GM23338 (cell line): Measurements from ENCODE around the gene TXNL4B. TPM values are rescaled to one million over a fixed set of nuclear protein-coding genes. Genes with fewer than 3 reads are reported as not detected.

Source experiments
- ATAC-seq: fragments of 200-7000 bp; cut with Tn5 transposase; 3 replicates; pipeline ENCODE4 v1.9.1; 2020
- DNase-seq: peaks from one replicate; pipeline ENCODE4 v3.0.0-alpha.2; 2015; ENCODE audit warnings: low spot score
- H2AFZ ChIP-seq: fragments of 200-600 bp; sonication (generic); 2 replicates; pipeline ENCODE4 v1.8.0; 2016; ENCODE audit warnings: antibody characterized with exemption, mild to moderate bottlenecking, moderate library complexity
- H3F3A ChIP-seq: fragments of 200-600 bp; sonication (generic); replicated peaks from 2 replicates; pipeline ENCODE4 v1.8.0; 2017; ENCODE audit warnings: antibody characterized with exemption, mixed run types, low read depth
- H3K27ac ChIP-seq: fragments of 200-600 bp; sonication (generic); 2 replicates; pipeline ENCODE4 v1.6.1; 2016; ENCODE audit warnings: low read depth
- H3K27me3 ChIP-seq: fragments of 200-600 bp; sonication (generic); 2 replicates; pipeline ENCODE4 v1.8.0; 2016; ENCODE audit warnings: mild to moderate bottlenecking, mixed run types, moderate library complexity; ENCODE audit not compliant: insufficient read depth
- H3K36me3 ChIP-seq: fragments of 200-600 bp; sonication (generic); 2 replicates; pipeline ENCODE4 v1.8.0; 2016; ENCODE audit warnings: mild to moderate bottlenecking; ENCODE audit not compliant: insufficient read depth
- H3K4me1 ChIP-seq: fragments of 200-600 bp; sonication (generic); 2 replicates; pipeline ENCODE4 v1.8.0; 2016; ENCODE audit warnings: mild to moderate bottlenecking, moderate library complexity; ENCODE audit not compliant: insufficient read depth
- H3K4me2 ChIP-seq: fragments of 200-600 bp; sonication (generic); 2 replicates; pipeline ENCODE4 v1.7.1; 2017; ENCODE audit warnings: mixed run types
- H3K4me3 ChIP-seq: fragments of 200-600 bp; sonication (generic); 2 replicates; pipeline ENCODE4 v1.6.1; 2016; ENCODE audit warnings: mixed run types
- H3K79me2 ChIP-seq: fragments of 200-600 bp; sonication (generic); replicated peaks from 2 replicates; pipeline ENCODE4 v1.8.0; 2017; ENCODE audit warnings: mild to moderate bottlenecking; ENCODE audit not compliant: insufficient read depth
- H3K9me2 ChIP-seq: fragments of 200-600 bp; sonication (generic); 2 replicates; pipeline ENCODE4 v1.8.0; 2017; ENCODE audit not compliant: insufficient read depth
- H4K20me1 ChIP-seq: fragments of 200-600 bp; sonication (generic); replicated peaks from 2 replicates; pipeline ENCODE4 v1.8.0; 2017; ENCODE audit warnings: mild to moderate bottlenecking; ENCODE audit not compliant: insufficient read depth
- H3K27ac Mint-ChIP-seq: 2 replicates; pipeline ENCODE4 v1.8.0; 2020; ENCODE audit warnings: inconsistent platforms, mild to moderate bottlenecking, moderate library complexity, mixed read lengths
- H3K27me3 Mint-ChIP-seq: 3 replicates; pipeline ENCODE4 v1.8.0; 2022; ENCODE audit warnings: low read depth, mild to moderate bottlenecking, moderate library complexity, mixed read lengths, inconsistent platforms; ENCODE audit not compliant: insufficient read depth, poor library complexity
- H3K36me3 Mint-ChIP-seq: 3 replicates; pipeline ENCODE4 v1.8.0; 2021; ENCODE audit warnings: low read depth, mild to moderate bottlenecking, inconsistent platforms, moderate library complexity, mixed read lengths
- H3K4me1 Mint-ChIP-seq: 3 replicates; pipeline ENCODE4 v1.8.0; 2020; ENCODE audit warnings: mild to moderate bottlenecking, inconsistent platforms, mixed read lengths
- H3K4me3 Mint-ChIP-seq: 3 replicates; pipeline ENCODE4 v1.8.0; 2021; ENCODE audit warnings: moderate library complexity, mild to moderate bottlenecking, inconsistent platforms, mixed read lengths
- H3K9me3 Mint-ChIP-seq: 3 replicates; pipeline ENCODE4 v1.8.0; 2020; ENCODE audit warnings: moderate library complexity, mild to moderate bottlenecking, inconsistent platforms, mixed read lengths
- CREB1 ChIP-seq: fragments of 250-450 bp; sonication (Bioruptor Pico); IDR thresholded peaks from 2 replicates; pipeline ENCODE4 v1.5.0; 2020; ENCODE audit warnings: low read depth, mild to moderate bottlenecking, moderate library complexity
- EZH2 ChIP-seq: fragments of 200-600 bp; sonication (generic); IDR thresholded peaks from one replicate; pipeline ENCODE4 v1.8.0; 2017; ENCODE audit warnings: antibody characterized with exemption, mild to moderate bottlenecking, low read depth; ENCODE audit not compliant: unreplicated experiment
- EZH2phosphoT487 ChIP-seq: fragments of 200-600 bp; sonication (generic); IDR thresholded peaks from one replicate; pipeline ENCODE4 v1.8.1; 2018; ENCODE audit warnings: antibody characterized with exemption; ENCODE audit not compliant: unreplicated experiment
- JUNB ChIP-seq: IDR thresholded peaks from one replicate; pipeline ENCODE4 v1.6.1; 2016; ENCODE audit warnings: antibody characterized with exemption; ENCODE audit not compliant: unreplicated experiment
- NANOG ChIP-seq: IDR thresholded peaks from 2 replicates; pipeline ENCODE4 v1.6.1; 2016; ENCODE audit warnings: antibody characterized with exemption, borderline replicate concordance
- POLR2AphosphoS5 ChIP-seq: IDR thresholded peaks from 2 replicates; pipeline ENCODE4 v1.6.1; 2016; ENCODE audit warnings: antibody characterized with exemption, low read depth
- STAT1 ChIP-seq: IDR thresholded peaks from one replicate; pipeline ENCODE4 v1.6.1; 2016; ENCODE audit warnings: antibody characterized with exemption; ENCODE audit not compliant: unreplicated experiment
- ZNF114 ChIP-seq: fragments of 250-450 bp; sonication (Bioruptor Pico); IDR thresholded peaks from 2 replicates; pipeline ENCODE4 v1.5.0; 2020; ENCODE audit warnings: mild to moderate bottlenecking, moderate library complexity
- ZNF331 ChIP-seq: fragments of 250-450 bp; sonication (Bioruptor Pico); IDR thresholded peaks from 2 replicates; pipeline ENCODE4 v1.5.0; 2020; ENCODE audit warnings: low read depth, mild to moderate bottlenecking, moderate library complexity
- polyA plus RNA-seq: library from polyadenylated mRNA; unstranded; fragments of >200 nt; fragmentation: Nextera tagmentation; extraction: Ambion mirVana; gene quantifications from 2 replicates; pipeline ENCODE4 v1.2.1, GENCODE V29; 2016
- total RNA-seq: library from RNA; depleted of rRNA; stranded (reverse); fragments of >200 nt; shearing (Covaris generic); gene quantifications from 2 replicates; pipeline ENCODE4 v1.2.3, GENCODE V29; 2014
- TF ChIP-seq, protein P1 (sequence below): IDR thresholded peaks from 2 replicates; pipeline ENCODE4 v1.6.1; 2016; ENCODE audit warnings: antibody characterized with exemption
- TF ChIP-seq, protein P2 (sequence below), 2 experiments: fragments of 200-600 bp in 1 of 2; sonication (generic) in 1 of 2; conservative IDR thresholded peaks; 2 replicates each; pipeline versions ENCODE4 v1.5.1 to v1.6.1; 2016 to 2017; ENCODE audit warnings: antibody characterized with exemption in 2 of 2, low read depth in 2 of 2, mild to moderate bottlenecking in 2 of 2, moderate library complexity in 1 of 2
- TF ChIP-seq, protein P3 (sequence below): IDR thresholded peaks from one replicate; pipeline ENCODE4 v1.6.1; 2018; ENCODE audit warnings: antibody characterized with exemption; ENCODE audit not compliant: unreplicated experiment
- TF ChIP-seq, protein P4 (sequence below): fragments of 250-450 bp; sonication (Bioruptor Pico); IDR thresholded peaks from 2 replicates; pipeline ENCODE4 v1.5.0; 2020; ENCODE audit warnings: mild to moderate bottlenecking, moderate library complexity

The TXNL4B gene
- total and polyA plus RNA-seq, 2 experiments from 2014 or later = 3.7 to 8.9 TPM

DNA sequence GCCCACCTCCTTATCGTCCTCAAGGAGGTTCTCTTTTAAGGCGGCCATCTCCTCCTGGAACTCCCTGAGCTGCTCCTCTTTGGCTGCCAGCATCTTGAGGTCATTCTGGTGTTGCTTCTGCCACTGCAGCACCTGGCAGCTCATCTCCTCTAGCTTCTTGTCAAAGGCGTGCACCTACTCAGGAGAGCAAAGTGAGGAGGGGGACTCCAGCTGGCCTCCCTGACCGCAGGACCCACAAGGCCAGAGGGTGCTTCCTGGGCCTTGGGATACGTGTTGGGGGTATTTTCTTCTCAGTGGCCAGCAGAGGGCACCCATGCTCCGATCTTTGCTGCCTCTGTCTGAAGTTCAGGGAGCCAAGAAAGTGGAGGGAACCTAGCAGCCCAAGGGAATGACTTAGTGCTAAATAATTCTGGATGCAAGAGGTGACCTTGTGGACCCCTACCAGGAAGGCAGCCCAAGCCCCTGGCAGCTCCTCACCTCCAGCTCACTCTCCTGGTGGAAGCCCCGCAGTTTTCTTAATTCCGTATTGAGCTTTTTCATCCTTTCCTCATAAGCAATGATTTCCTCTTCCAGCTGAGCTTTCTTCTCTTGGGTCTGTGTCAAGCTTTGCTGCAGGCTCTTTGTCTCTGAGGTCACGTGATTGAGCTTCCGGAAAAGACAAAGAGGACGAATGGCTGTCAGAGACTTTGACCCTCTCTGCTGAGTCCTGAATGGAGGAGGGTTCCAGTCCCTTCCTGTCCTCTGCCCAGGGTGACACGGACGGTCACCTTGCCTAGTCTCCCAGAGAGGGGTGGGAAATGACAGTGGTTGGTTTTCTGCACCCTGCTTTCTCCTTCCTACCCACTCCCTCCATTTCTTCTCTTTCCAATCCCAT, 31.6 kb upstream of the TXNL4B start:
- Mint-ChIP-seq H3K4me1 (peaks cover 17% of the 10 kb centered on the region), H3K9me3 (no peaks in the 10 kb centered on the region), H3K27ac (peak overlapping the region; percentile 68), H3K36me3 (no peaks in the 10 kb centered on the region), H3K27me3 (peaks cover 12% of the 10 kb centered on the region), H3K4me3 (no peak overlapping the region)
- Histone ChIP-seq H3F3A (no peaks in the 10 kb centered on the region), H3K27ac (no peak overlapping the region), H3K79me2 (no peaks in the 10 kb centered on the region), H2AFZ (peak overlapping the region; percentile 92), H3K4me3 (no peak overlapping the region), H3K36me3 (no peaks in the 10 kb centered on the region), H4K20me1 (no peaks in the 10 kb centered on the region), H3K4me1 (no peaks in the 10 kb centered on the region; the same call in 1 of the 2 replicates), H3K4me2 (no peak overlapping the region), H3K9me2 (no peaks in the 10 kb centered on the region), H3K27me3 (no peaks in the 10 kb centered on the region)
- peak; percentile 96 for ATAC-seq
- no peak for TF ChIP-seq EZH2phosphoT487
- TF ChIP-seq, protein P1, sequence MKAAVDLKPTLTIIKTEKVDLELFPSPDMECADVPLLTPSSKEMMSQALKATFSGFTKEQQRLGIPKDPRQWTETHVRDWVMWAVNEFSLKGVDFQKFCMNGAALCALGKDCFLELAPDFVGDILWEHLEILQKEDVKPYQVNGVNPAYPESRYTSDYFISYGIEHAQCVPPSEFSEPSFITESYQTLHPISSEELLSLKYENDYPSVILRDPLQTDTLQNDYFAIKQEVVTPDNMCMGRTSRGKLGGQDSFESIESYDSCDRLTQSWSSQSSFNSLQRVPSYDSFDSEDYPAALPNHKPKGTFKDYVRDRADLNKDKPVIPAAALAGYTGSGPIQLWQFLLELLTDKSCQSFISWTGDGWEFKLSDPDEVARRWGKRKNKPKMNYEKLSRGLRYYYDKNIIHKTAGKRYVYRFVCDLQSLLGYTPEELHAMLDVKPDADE = no peak
- TF ChIP-seq, protein P2, sequence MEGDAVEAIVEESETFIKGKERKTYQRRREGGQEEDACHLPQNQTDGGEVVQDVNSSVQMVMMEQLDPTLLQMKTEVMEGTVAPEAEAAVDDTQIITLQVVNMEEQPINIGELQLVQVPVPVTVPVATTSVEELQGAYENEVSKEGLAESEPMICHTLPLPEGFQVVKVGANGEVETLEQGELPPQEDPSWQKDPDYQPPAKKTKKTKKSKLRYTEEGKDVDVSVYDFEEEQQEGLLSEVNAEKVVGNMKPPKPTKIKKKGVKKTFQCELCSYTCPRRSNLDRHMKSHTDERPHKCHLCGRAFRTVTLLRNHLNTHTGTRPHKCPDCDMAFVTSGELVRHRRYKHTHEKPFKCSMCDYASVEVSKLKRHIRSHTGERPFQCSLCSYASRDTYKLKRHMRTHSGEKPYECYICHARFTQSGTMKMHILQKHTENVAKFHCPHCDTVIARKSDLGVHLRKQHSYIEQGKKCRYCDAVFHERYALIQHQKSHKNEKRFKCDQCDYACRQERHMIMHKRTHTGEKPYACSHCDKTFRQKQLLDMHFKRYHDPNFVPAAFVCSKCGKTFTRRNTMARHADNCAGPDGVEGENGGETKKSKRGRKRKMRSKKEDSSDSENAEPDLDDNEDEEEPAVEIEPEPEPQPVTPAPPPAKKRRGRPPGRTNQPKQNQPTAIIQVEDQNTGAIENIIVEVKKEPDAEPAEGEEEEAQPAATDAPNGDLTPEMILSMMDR (conservative IDR thresholded peaks at IDR 0.05; ENCODE audit: low read depth in 2 of 2) = peak; percentile 85 to 94
- TF ChIP-seq, protein P3, sequence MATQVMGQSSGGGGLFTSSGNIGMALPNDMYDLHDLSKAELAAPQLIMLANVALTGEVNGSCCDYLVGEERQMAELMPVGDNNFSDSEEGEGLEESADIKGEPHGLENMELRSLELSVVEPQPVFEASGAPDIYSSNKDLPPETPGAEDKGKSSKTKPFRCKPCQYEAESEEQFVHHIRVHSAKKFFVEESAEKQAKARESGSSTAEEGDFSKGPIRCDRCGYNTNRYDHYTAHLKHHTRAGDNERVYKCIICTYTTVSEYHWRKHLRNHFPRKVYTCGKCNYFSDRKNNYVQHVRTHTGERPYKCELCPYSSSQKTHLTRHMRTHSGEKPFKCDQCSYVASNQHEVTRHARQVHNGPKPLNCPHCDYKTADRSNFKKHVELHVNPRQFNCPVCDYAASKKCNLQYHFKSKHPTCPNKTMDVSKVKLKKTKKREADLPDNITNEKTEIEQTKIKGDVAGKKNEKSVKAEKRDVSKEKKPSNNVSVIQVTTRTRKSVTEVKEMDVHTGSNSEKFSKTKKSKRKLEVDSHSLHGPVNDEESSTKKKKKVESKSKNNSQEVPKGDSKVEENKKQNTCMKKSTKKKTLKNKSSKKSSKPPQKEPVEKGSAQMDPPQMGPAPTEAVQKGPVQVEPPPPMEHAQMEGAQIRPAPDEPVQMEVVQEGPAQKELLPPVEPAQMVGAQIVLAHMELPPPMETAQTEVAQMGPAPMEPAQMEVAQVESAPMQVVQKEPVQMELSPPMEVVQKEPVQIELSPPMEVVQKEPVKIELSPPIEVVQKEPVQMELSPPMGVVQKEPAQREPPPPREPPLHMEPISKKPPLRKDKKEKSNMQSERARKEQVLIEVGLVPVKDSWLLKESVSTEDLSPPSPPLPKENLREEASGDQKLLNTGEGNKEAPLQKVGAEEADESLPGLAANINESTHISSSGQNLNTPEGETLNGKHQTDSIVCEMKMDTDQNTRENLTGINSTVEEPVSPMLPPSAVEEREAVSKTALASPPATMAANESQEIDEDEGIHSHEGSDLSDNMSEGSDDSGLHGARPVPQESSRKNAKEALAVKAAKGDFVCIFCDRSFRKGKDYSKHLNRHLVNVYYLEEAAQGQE = no peak
- TF ChIP-seq NANOG = no peak
- TF ChIP-seq ZNF331 = no peak
- no peak for TF ChIP-seq EZH2
- TF ChIP-seq POLR2AphosphoS5 = no peak
- TF ChIP-seq, protein P4, sequence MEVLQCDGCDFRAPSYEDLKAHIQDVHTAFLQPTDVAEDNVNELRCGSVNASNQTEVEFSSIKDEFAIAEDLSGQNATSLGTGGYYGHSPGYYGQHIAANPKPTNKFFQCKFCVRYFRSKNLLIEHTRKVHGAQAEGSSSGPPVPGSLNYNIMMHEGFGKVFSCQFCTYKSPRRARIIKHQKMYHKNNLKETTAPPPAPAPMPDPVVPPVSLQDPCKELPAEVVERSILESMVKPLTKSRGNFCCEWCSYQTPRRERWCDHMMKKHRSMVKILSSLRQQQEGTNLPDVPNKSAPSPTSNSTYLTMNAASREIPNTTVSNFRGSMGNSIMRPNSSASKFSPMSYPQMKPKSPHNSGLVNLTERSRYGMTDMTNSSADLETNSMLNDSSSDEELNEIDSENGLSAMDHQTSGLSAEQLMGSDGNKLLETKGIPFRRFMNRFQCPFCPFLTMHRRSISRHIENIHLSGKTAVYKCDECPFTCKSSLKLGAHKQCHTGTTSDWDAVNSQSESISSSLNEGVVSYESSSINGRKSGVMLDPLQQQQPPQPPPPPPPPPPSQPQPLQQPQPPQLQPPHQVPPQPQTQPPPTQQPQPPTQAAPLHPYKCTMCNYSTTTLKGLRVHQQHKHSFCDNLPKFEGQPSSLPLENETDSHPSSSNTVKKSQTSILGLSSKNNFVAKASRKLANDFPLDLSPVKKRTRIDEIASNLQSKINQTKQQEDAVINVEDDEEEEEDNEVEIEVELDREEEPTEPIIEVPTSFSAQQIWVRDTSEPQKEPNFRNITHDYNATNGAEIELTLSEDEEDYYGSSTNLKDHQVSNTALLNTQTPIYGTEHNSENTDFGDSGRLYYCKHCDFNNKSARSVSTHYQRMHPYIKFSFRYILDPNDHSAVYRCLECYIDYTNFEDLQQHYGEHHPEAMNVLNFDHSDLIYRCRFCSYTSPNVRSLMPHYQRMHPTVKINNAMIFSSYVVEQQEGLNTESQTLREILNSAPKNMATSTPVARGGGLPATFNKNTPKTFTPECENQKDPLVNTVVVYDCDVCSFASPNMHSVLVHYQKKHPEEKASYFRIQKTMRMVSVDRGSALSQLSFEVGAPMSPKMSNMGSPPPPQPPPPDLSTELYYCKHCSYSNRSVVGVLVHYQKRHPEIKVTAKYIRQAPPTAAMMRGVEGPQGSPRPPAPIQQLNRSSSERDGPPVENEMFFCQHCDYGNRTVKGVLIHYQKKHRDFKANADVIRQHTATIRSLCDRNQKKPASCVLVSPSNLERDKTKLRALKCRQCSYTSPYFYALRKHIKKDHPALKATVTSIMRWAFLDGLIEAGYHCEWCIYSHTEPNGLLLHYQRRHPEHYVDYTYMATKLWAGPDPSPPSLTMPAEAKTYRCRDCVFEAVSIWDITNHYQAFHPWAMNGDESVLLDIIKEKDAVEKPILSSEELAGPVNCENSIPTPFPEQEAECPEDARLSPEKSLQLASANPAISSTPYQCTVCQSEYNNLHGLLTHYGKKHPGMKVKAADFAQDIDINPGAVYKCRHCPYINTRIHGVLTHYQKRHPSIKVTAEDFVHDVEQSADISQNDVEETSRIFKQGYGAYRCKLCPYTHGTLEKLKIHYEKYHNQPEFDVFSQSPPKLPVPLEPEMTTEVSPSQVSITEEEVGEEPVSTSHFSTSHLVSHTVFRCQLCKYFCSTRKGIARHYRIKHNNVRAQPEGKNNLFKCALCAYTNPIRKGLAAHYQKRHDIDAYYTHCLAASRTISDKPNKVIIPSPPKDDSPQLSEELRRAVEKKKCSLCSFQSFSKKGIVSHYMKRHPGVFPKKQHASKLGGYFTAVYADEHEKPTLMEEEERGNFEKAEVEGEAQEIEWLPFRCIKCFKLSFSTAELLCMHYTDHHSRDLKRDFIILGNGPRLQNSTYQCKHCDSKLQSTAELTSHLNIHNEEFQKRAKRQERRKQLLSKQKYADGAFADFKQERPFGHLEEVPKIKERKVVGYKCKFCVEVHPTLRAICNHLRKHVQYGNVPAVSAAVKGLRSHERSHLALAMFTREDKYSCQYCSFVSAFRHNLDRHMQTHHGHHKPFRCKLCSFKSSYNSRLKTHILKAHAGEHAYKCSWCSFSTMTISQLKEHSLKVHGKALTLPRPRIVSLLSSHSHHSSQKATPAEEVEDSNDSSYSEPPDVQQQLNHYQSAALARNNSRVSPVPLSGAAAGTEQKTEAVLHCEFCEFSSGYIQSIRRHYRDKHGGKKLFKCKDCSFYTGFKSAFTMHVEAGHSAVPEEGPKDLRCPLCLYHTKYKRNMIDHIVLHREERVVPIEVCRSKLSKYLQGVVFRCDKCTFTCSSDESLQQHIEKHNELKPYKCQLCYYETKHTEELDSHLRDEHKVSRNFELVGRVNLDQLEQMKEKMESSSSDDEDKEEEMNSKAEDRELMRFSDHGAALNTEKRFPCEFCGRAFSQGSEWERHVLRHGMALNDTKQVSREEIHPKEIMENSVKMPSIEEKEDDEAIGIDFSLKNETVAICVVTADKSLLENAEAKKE (CRISPR knock-in tag) = no peak
- no peak for TF ChIP-seq ZNF114
- TF ChIP-seq STAT1 = no peak
- TF ChIP-seq CREB1 (CRISPR knock-in tag) = 0 out of 2 replicates have a peak, but pooled peaks have one; percentile 17
- TF ChIP-seq JUNB = no peak
- peak; percentile 85 for DNase-seq
